HepG2 (cell line): ENCODE data around the gene TRAF4. TPM values are rescaled to one million over a fixed set of nuclear protein-coding genes. Genes with fewer than 3 reads are reported as not detected.

ENCODE experiments used
- ATAC-seq: fragments of 200-7000 bp; cut with Tn5 transposase; 3 replicates; pipeline ENCODE4 v1.9.1; 2020; ENCODE audit warnings: mild to moderate bottlenecking, moderate library complexity
- BruUV-seq: library from RNA; stranded (reverse); fragments of 400-500 nt; replicated peaks from 2 replicates; lab custom pipeline; 2021; lab: Mats Ljungman, UMichigan
- CTCF ChIA-PET: fragments of 300-600 bp; formaldehyde crosslinking; extraction: SDS; loops from one replicate; lab custom pipeline; 2021; ENCODE audit warnings: low total read pairs, inconsistent platforms, low intra/inter-chr PET ratio; lab: Yijun Ruan, JAX
- POLR2A ChIA-PET: fragments of 350-600 bp; sonication (Branson Sonifier 250); formaldehyde crosslinking; loops from one replicate; lab custom pipeline; 2020; ENCODE audit warnings: antibody characterized with exemption, inconsistent platforms; lab: Yijun Ruan, JAX
- DNase-seq: peaks from one replicate; pipeline ENCODE4 v3.0.0-alpha.2; 2015; ENCODE audit warnings: low spot score
- FAIRE-seq: peaks from 3 replicates; lab custom pipeline; 2011; peaks lifted over from hg19 to GRCh38; lab: Jason Lieb, UNC
- H2AFZ ChIP-seq: one replicate; pipeline ENCODE4 v1.6.1; 2011; ENCODE audit warnings: low read length, inconsistent platforms
- H3K27ac ChIP-seq: fragments of 300-600 bp; 3 replicates; pipeline ENCODE4 v1.8.0; 2011; ENCODE audit warnings: mixed run types, mild to moderate bottlenecking, mixed read lengths, low read length, inconsistent platforms; ENCODE audit not compliant: insufficient read depth; ENCODE audit errors: extremely low read length
- H3K27me3 ChIP-seq, 2 experiments: fragments of 200-600 bp in 1 of 2; 2 replicates in 1 of 2; 3 replicates in 1 of 2; pipeline versions ENCODE4 v1.6.0 to v1.8.0; 2011; ENCODE audit warnings: low read length in 2 of 2, mild to moderate bottlenecking in 2 of 2, moderate library complexity in 2 of 2, inconsistent platforms in 1 of 2; ENCODE audit not compliant: insufficient read depth in 2 of 2, control insufficient read depth in 1 of 2
- H3K36me3 ChIP-seq, 2 experiments: fragments of 200-600 bp in 1 of 2; replicated peaks in 1 of 2; 2 replicates in 1 of 2; 3 replicates in 1 of 2; pipeline versions ENCODE4 v1.5.1 to v1.8.0; 2011; ENCODE audit warnings: low read length in 2 of 2, inconsistent platforms in 1 of 2; ENCODE audit not compliant: insufficient read depth in 2 of 2, control insufficient read depth in 1 of 2
- H3K4me1 ChIP-seq: 2 replicates; pipeline ENCODE4 v1.5.1; 2012; ENCODE audit warnings: low read length, inconsistent platforms; ENCODE audit not compliant: insufficient read depth
- H3K4me2 ChIP-seq: 2 replicates; pipeline ENCODE4 v1.6.0; 2011; ENCODE audit warnings: low read depth, low read length, inconsistent platforms
- H3K4me3 ChIP-seq, 3 experiments: fragments of 200-600 bp in 1 of 3; sonication (generic), shearing (Covaris generic) in 1 of 3; replicated peaks in 1 of 3; 2 replicates each; pipeline ENCODE4 v1.5.1; 2011 to 2016; ENCODE audit warnings: low read length in 3 of 3, inconsistent platforms in 2 of 3, low read depth in 2 of 3, mild to moderate bottlenecking in 2 of 3, control low read depth in 1 of 3, mixed read lengths in 1 of 3; ENCODE audit not compliant: insufficient read depth in 1 of 3
- H3K79me2 ChIP-seq: one replicate; pipeline ENCODE4 v1.6.1; 2011; ENCODE audit warnings: low read length, inconsistent platforms; ENCODE audit not compliant: insufficient read depth
- H3K9ac ChIP-seq: 2 replicates; pipeline ENCODE4 v1.6.0; 2011; ENCODE audit warnings: mild to moderate bottlenecking, low read depth, low read length, inconsistent platforms; ENCODE audit not compliant: insufficient read depth
- H3K9me3 ChIP-seq: 2 replicates; pipeline ENCODE4 v1.5.1; 2012; ENCODE audit warnings: mild to moderate bottlenecking, low read length
- H4K20me1 ChIP-seq: 2 replicates; pipeline ENCODE4 v1.6.0; 2011; ENCODE audit warnings: inconsistent platforms, mild to moderate bottlenecking, low read length, moderate library complexity; ENCODE audit not compliant: insufficient read depth
- ATF1 ChIP-seq: IDR thresholded peaks from 2 replicates; pipeline ENCODE4 v1.6.1; 2016; ENCODE audit warnings: mild to moderate bottlenecking, control low read depth
- ATF5 ChIP-seq: sonication (generic); formaldehyde crosslinking; IDR thresholded peaks from 2 replicates; pipeline ENCODE4 v1.4.0; 2020; ENCODE audit warnings: mild to moderate bottlenecking, low read depth, missing genetic modification reagents
- DBP ChIP-seq: sonication (generic); formaldehyde crosslinking; IDR thresholded peaks from 2 replicates; pipeline ENCODE4 v1.4.0; 2020; ENCODE audit warnings: missing genetic modification reagents; ENCODE audit errors: not compliant biosample characterization
- HHEX ChIP-seq: IDR thresholded peaks from 2 replicates; pipeline ENCODE4 v1.6.1; 2016; ENCODE audit warnings: control low read depth
- HNRNPK ChIP-seq: fragments of 200-400 bp; formaldehyde crosslinking; IDR thresholded peaks from 2 replicates; pipeline ENCODE4 v1.6.1; 2018; ENCODE audit warnings: low read length, low read depth, moderate library complexity, mild to moderate bottlenecking; ENCODE audit not compliant: poor library complexity, severe bottlenecking
- KMT2A ChIP-seq: sonication (generic); formaldehyde crosslinking; IDR thresholded peaks from 2 replicates; pipeline ENCODE4 v1.4.0; 2020; ENCODE audit warnings: missing genetic modification reagents
- MBD4 ChIP-seq: IDR thresholded peaks from 2 replicates; pipeline ENCODE4 v1.6.1; 2012; ENCODE audit warnings: low read length, inconsistent platforms, borderline replicate concordance
- NFKBIZ ChIP-seq: IDR thresholded peaks from 2 replicates; pipeline ENCODE4 v1.6.1; 2018; ENCODE audit warnings: missing genetic modification reagents, missing compliant biosample characterization
- TFDP2 ChIP-seq: sonication (generic); formaldehyde crosslinking; IDR thresholded peaks from 2 replicates; pipeline ENCODE4 v1.4.0; 2020; ENCODE audit warnings: missing genetic modification reagents
- ZNF3 ChIP-seq: IDR thresholded peaks from 2 replicates; pipeline ENCODE4 v1.7.0; 2017; ENCODE audit warnings: inconsistent platforms
- ZNF615 ChIP-seq: sonication (generic); formaldehyde crosslinking; IDR thresholded peaks from 2 replicates; pipeline ENCODE4 v1.5.0; 2020; ENCODE audit warnings: mild to moderate bottlenecking, missing genetic modification reagents, borderline replicate concordance
- ZNF670 ChIP-seq: sonication (generic); formaldehyde crosslinking; IDR thresholded peaks from 2 replicates; pipeline ENCODE4 v1.8.0; 2022; ENCODE audit warnings: mild to moderate bottlenecking, missing genetic modification reagents, borderline replicate concordance
- ZNF740 ChIP-seq: sonication (generic); formaldehyde crosslinking; IDR thresholded peaks from 2 replicates; pipeline ENCODE4 v1.4.0; 2020; ENCODE audit warnings: missing genetic modification reagents
- WGBS: methylation state at CpG from one replicate; pipeline ENCODE4 v1.1.6; 2017; ENCODE audit warnings: low lambda C conversion rate; 5-methylcytosine and 5-hydroxymethylcytosine counted together
- in situ Hi-C: cut with HindIII; loops from 2 replicates; pipeline ENCODE4 v1.10.0; 2017; ENCODE audit warnings: low pct_unique_long_range_greater_than_20kb; ENCODE audit not compliant: extremely low pct_ligation_motif_present
- intact Hi-C: fragments of 100-400 bp; cut with micrococcal nuclease; formaldehyde crosslinking; loops from one replicate; pipeline ENCODE4 v1.10.0; 2022; ENCODE audit not compliant: unreplicated experiment
- polyA plus RNA-seq, 8 experiments: library from polyadenylated mRNA; depleted of rRNA in 3 of 8; stranded (reverse) in 7 of 8; unstranded in 1 of 8; fragments of >200 nt; fragmentation: Illumina TruSeq in 4 of 8; extraction: Trizol in 4 of 8; gene quantifications; 2 replicates each; pipeline versions ENCODE4 v1.2.1 to v1.2.3, GENCODE V29; 2011 to 2016; ENCODE audit warnings: low read depth in 4 of 8, missing spikeins in 1 of 8, mixed read lengths in 1 of 8; ENCODE audit not compliant: insufficient read depth in 1 of 8
- total RNA-seq, 5 experiments: library from RNA; depleted of rRNA; stranded (reverse); fragments of >200 nt; fragmentation: Illumina TruSeq; extraction: Trizol; gene quantifications; 2 replicates each; pipeline ENCODE4 v1.2.3, GENCODE V29; 2016; ENCODE audit warnings: low read depth in 1 of 5

Gene TRAF4
- total and polyA plus RNA-seq, 2 of the 13 experiments (the other 11 are each of a cell fraction or from before 2014, with no cell fraction given), result 86.0 to 89.9 TPM

- POLR2A ChIA-PET, result no interaction called here
- no peak for TF ChIP-seq ZNF740 (CRISPR knock-in tag)
- TF ChIP-seq DBP, result no peak
- TF ChIP-seq HNRNPK, result no peak
- no peak for TF ChIP-seq ATF5 (CRISPR knock-in tag)
- no peak for TF ChIP-seq ATF1 (CRISPR knock-in tag)
- no peak for TF ChIP-seq TFDP2 (CRISPR knock-in tag)
- TF ChIP-seq ZNF3 (CRISPR knock-in tag), result no peak
- TF ChIP-seq KMT2A (CRISPR knock-in tag), result no peak
- TF ChIP-seq MBD4, result no peak
- TF ChIP-seq ZNF670, result no peak
- TF ChIP-seq HHEX, result no peak
- no peak for TF ChIP-seq NFKBIZ (CRISPR knock-in tag)
- TF ChIP-seq ZNF615, result no peak
- H3K9ac ChIP-seq, result no peak overlapping the region
- intact Hi-C loops (no loop called here), in situ Hi-C loops (no loop called here)
- no peak overlapping the region for H3K4me3 ChIP-seq
- peaks cover 4% of the 10 kb centered on the region for H4K20me1 ChIP-seq
- no peak overlapping the region for H3K27ac ChIP-seq
- DNase-seq (no peak), ATAC-seq (no peak; the same call in 2 of the 3 replicates), FAIRE-seq (no peak)
- no peaks in the 10 kb centered on the region for H3K9me3 ChIP-seq
- no peak overlapping the region for H3K4me2 ChIP-seq
- no peaks in the 10 kb centered on the region for H3K79me2 ChIP-seq
- no peaks in the 10 kb centered on the region for H3K27me3 ChIP-seq
- WGBS, result 93% methylated on average over 7 of the region's 7 CpGs
- peaks cover 22 to 26% of the 10 kb centered on the region in 2 experiments for H3K36me3 ChIP-seq
- peaks cover 6% of the 10 kb centered on the region for H3K4me1 ChIP-seq
- CTCF ChIA-PET, result no interaction called here
- H2AFZ ChIP-seq, result no peak overlapping the region
- BruUV-seq, result no TSS peak
These were observed 11.7 kb downstream of the TRAF4 start for GRCh38 chr17:28755486-28755885.
